Stimulated activated naive B cell treated with anti-CD40 and anti-IgM and Interleukin-4, amounts not matched to agents 10 μg/mL and 1 μg/mL and 100 μg/mL, for 72 hours (primary cell): ENCODE results near the gene PAX4.
A peak's percentile ranks its signal among the peaks of the same experiment; 100 is the strongest.

ENCODE experiments used
- ATAC-seq, 2 donors: fragments of 150-1000 bp; cut with Tn5 transposase; replicated peaks; 2 replicates each; pipeline ENCODE4 v1.10.0; 2021; ENCODE audit warnings: moderate library complexity in 1 of 2
- DNase-seq: peaks from one replicate; pipeline ENCODE4 v3.0.0; 2021
- H3K27ac Mint-ChIP-seq: one replicate; pipeline ENCODE4 v1.8.0; 2022; ENCODE audit warnings: mild to moderate bottlenecking, mixed read lengths
- H3K27me3 Mint-ChIP-seq, 2 donors: one replicate each; pipeline ENCODE4 v1.8.0; 2022; ENCODE audit warnings: mixed read lengths in 2 of 2
- H3K36me3 Mint-ChIP-seq, 2 donors: one replicate each; pipeline ENCODE4 v1.8.0; 2022; ENCODE audit warnings: mixed read lengths in 2 of 2, mild to moderate bottlenecking in 1 of 2
- H3K4me1 Mint-ChIP-seq, 2 donors: one replicate each; pipeline ENCODE4 v1.8.0; 2022; ENCODE audit warnings: mixed read lengths in 2 of 2, mild to moderate bottlenecking in 1 of 2
- H3K4me3 Mint-ChIP-seq, 2 donors: one replicate each; pipeline ENCODE4 v1.8.0; 2022; ENCODE audit warnings: mild to moderate bottlenecking in 2 of 2, mixed read lengths in 2 of 2, moderate library complexity in 1 of 2
- H3K9me3 Mint-ChIP-seq, 2 donors: one replicate each; pipeline ENCODE4 v1.8.0; 2022; ENCODE audit warnings: mixed read lengths in 2 of 2, mild to moderate bottlenecking in 1 of 2

PAX4 gene

GRCh38 chr7:127650847-127651555 lies 33.1 kb upstream of the PAX4 start:
- Mint-ChIP-seq H3K9me3 (no peaks in the 10 kb centered on the region), H3K36me3 (peaks cover 18 to 34% of the 10 kb centered on the region in 2 donors), H3K27me3 (peaks cover 6 to 10% of the 10 kb centered on the region in 2 donors), H3K4me3 (peak overlapping the region; percentile 95 to 99), H3K4me1 (peaks cover 23 to 26% of the 10 kb centered on the region in 2 donors), H3K27ac (peak overlapping the region; percentile 99)
- DNase-seq (no peak), ATAC-seq (no peak)

- Mint-ChIP-seq H3K36me3 (peaks cover 11 to 15% of the 10 kb centered on the region in 2 donors), H3K4me1 (peaks cover 6 to 8% of the 10 kb centered on the region in 2 donors), H3K27ac (no peak overlapping the region), H3K4me3 (no peak overlapping the region), H3K27me3 (peaks cover 6 to 10% of the 10 kb centered on the region in 2 donors), H3K9me3 (no peaks in the 10 kb centered on the region)
- ATAC-seq (no peak), DNase-seq (no peak)
Measured at GRCh38 chr7:127648986-127649385, 31.0 kb upstream of the PAX4 start.

GRCh38 chr7:127647636-127648035 lies 29.7 kb upstream of the PAX4 start:
- Mint-ChIP-seq H3K27ac (no peak overlapping the region), H3K4me1 (peaks cover 0 to 3% of the 10 kb centered on the region in 2 donors), H3K27me3 (peaks cover 6 to 10% of the 10 kb centered on the region in 2 donors), H3K4me3 (no peak overlapping the region), H3K36me3 (peaks cover 7% of the 10 kb centered on the region in 2 donors), H3K9me3 (no peaks in the 10 kb centered on the region)
- no peak for ATAC-seq
- DNase-seq = no peak

GRCh38 chr7:127644484-127644883 lies 26.5 kb upstream of the PAX4 start:
- Mint-ChIP-seq H3K4me1 (no peaks in the 10 kb centered on the region), H3K27ac (no peak overlapping the region), H3K36me3 (no peaks in the 10 kb centered on the region), H3K9me3 (no peaks in the 10 kb centered on the region), H3K27me3 (peaks cover 14 to 20% of the 10 kb centered on the region in 2 donors), H3K4me3 (no peak overlapping the region)
- ATAC-seq (no peak), DNase-seq (no peak)

GRCh38 chr7:127638197-127638596 lies 20.3 kb upstream of the PAX4 start:
- no peak overlapping the region for H3K4me3 Mint-ChIP-seq
- H3K4me1 Mint-ChIP-seq = peaks cover 0 to 2% of the 10 kb centered on the region in 2 donors
- H3K27ac Mint-ChIP-seq = no peak overlapping the region
- DNase-seq (no peak), ATAC-seq (no peak)
- H3K36me3 Mint-ChIP-seq = no peaks in the 10 kb centered on the region
- no peaks in the 10 kb centered on the region for H3K9me3 Mint-ChIP-seq
- H3K27me3 Mint-ChIP-seq = peaks cover 49% of the 10 kb centered on the region in 2 donors

- Mint-ChIP-seq H3K4me1 (peaks cover 0 to 2% of the 10 kb centered on the region in 2 donors), H3K4me3 (no peak overlapping the region), H3K36me3 (no peaks in the 10 kb centered on the region), H3K27ac (no peak overlapping the region), H3K27me3 (peaks cover 63 to 70% of the 10 kb centered on the region in 2 donors), H3K9me3 (no peaks in the 10 kb centered on the region)
- DNase-seq (no peak), ATAC-seq (no peak)
Measured at GRCh38 chr7:127635659-127636285, 17.8 kb upstream of the PAX4 start.

- DNase-seq (no peak), ATAC-seq (no peak)
- H3K4me3 Mint-ChIP-seq = no peak overlapping the region
- peaks cover 55 to 61% of the 10 kb centered on the region in 2 donors for H3K27me3 Mint-ChIP-seq
- no peaks in the 10 kb centered on the region for H3K9me3 Mint-ChIP-seq
- no peaks in the 10 kb centered on the region for H3K36me3 Mint-ChIP-seq
- H3K4me1 Mint-ChIP-seq = peaks cover 4 to 5% of the 10 kb centered on the region in 2 donors
- H3K27ac Mint-ChIP-seq = no peak overlapping the region
Measured at GRCh38 chr7:127632276-127632910, 14.5 kb upstream of the PAX4 start.

- H3K4me1 Mint-ChIP-seq = peaks cover 3 to 5% of the 10 kb centered on the region in 2 donors
- H3K4me3 Mint-ChIP-seq = no peak overlapping the region
- no peaks in the 10 kb centered on the region for H3K9me3 Mint-ChIP-seq
- no peaks in the 10 kb centered on the region for H3K36me3 Mint-ChIP-seq
- ATAC-seq (peak; percentile 58 to 81), DNase-seq (no peak)
- H3K27ac Mint-ChIP-seq = no peak overlapping the region
- peaks cover 46 to 64% of the 10 kb centered on the region in 2 donors for H3K27me3 Mint-ChIP-seq
Measured at GRCh38 chr7:127629268-127629854, 11.4 kb upstream of the PAX4 start.

GRCh38 chr7:127628445-127628844 lies 10.5 kb upstream of the PAX4 start:
- no peak overlapping the region for H3K4me3 Mint-ChIP-seq
- no peak overlapping the region for H3K27ac Mint-ChIP-seq
- DNase-seq (no peak), ATAC-seq (no peak)
- no peaks in the 10 kb centered on the region for H3K36me3 Mint-ChIP-seq
- H3K9me3 Mint-ChIP-seq = no peaks in the 10 kb centered on the region
- H3K27me3 Mint-ChIP-seq = peaks cover 40 to 62% of the 10 kb centered on the region in 2 donors
- H3K4me1 Mint-ChIP-seq = peaks cover 3 to 5% of the 10 kb centered on the region in 2 donors

- ATAC-seq = no peak
- no peaks in the 10 kb centered on the region for H3K9me3 Mint-ChIP-seq
- no peak for DNase-seq
- peaks cover 10 to 14% of the 10 kb centered on the region in 2 donors for H3K4me1 Mint-ChIP-seq
- H3K27ac Mint-ChIP-seq = no peak overlapping the region
- H3K4me3 Mint-ChIP-seq = no peak overlapping the region
- H3K27me3 Mint-ChIP-seq = peaks cover 40 to 64% of the 10 kb centered on the region in 2 donors
- no peaks in the 10 kb centered on the region for H3K36me3 Mint-ChIP-seq
Measured at GRCh38 chr7:127625331-127625730, 7.4 kb upstream of the PAX4 start.

GRCh38 chr7:127620406-127621233 lies 2.7 kb upstream of the PAX4 start:
- H3K4me3 Mint-ChIP-seq = peak overlapping the region; percentile 60 to 74

GRCh38 chr7:127619681-127620405 lies 1.9 kb upstream of the PAX4 start:
- no peak overlapping the region for H3K27ac Mint-ChIP-seq
- ATAC-seq = peak; percentile 29 to 39
- no peak overlapping the region for H3K4me3 Mint-ChIP-seq
- DNase-seq = peak; percentile 12
- H3K9me3 Mint-ChIP-seq = no peaks in the 10 kb centered on the region
- peaks cover 9 to 13% of the 10 kb centered on the region in 2 donors for H3K4me1 Mint-ChIP-seq
- no peaks in the 10 kb centered on the region for H3K36me3 Mint-ChIP-seq
- H3K27me3 Mint-ChIP-seq = peaks cover 52 to 72% of the 10 kb centered on the region in 2 donors

More at GRCh38 chr7:127620406-127621233, 2.7 kb upstream of the PAX4 start:
- no peaks in the 10 kb centered on the region for H3K9me3 Mint-ChIP-seq
- H3K27ac Mint-ChIP-seq = no peak overlapping the region
- H3K27me3 Mint-ChIP-seq = peaks cover 52 to 76% of the 10 kb centered on the region in 2 donors
- no peaks in the 10 kb centered on the region for H3K36me3 Mint-ChIP-seq
- DNase-seq (no peak), ATAC-seq (peak; percentile 48 to 58)
- peaks cover 9 to 13% of the 10 kb centered on the region in 2 donors for H3K4me1 Mint-ChIP-seq

GRCh38 chr7:127618775-127619174 lies 833 bp upstream of the PAX4 start:
- no peaks in the 10 kb centered on the region for H3K36me3 Mint-ChIP-seq
- H3K27ac Mint-ChIP-seq = no peak overlapping the region
- DNase-seq = no peak
- H3K9me3 Mint-ChIP-seq = no peaks in the 10 kb centered on the region
- ATAC-seq = no peak
- no peak overlapping the region for H3K4me3 Mint-ChIP-seq
- H3K27me3 Mint-ChIP-seq = peaks cover 52 to 63% of the 10 kb centered on the region in 2 donors
- H3K4me1 Mint-ChIP-seq = peaks cover 9 to 13% of the 10 kb centered on the region in 2 donors
